Activated effector memory CD4-positive, alpha-beta T cell treated with anti-CD3 and anti-CD28 coated beads, Interleukin-2, amount 50 U/mL, for 16 hours (primary cell): Measurements from ENCODE around the gene EPHA10.
A peak's percentile ranks its signal among the peaks of the same experiment; 100 is the strongest.
"Not testable (repeated sequence)": the region's sequence is repeated elsewhere in the genome, so short reads cannot be mapped to it uniquely, and the experiment has no call there.

Source experiments
- DNase-seq: peaks from one replicate; pipeline ENCODE4 v3.0.0-alpha.2; 2020

EPHA10 gene

GRCh38 chr1:37767488-37767887 lies 2.6 kb upstream of the EPHA10 start:
- no peak for DNase-seq

GRCh38 chr1:37765916-37766664 lies 1.2 kb upstream of the EPHA10 start:
- DNase-seq, result no peak

DNA sequence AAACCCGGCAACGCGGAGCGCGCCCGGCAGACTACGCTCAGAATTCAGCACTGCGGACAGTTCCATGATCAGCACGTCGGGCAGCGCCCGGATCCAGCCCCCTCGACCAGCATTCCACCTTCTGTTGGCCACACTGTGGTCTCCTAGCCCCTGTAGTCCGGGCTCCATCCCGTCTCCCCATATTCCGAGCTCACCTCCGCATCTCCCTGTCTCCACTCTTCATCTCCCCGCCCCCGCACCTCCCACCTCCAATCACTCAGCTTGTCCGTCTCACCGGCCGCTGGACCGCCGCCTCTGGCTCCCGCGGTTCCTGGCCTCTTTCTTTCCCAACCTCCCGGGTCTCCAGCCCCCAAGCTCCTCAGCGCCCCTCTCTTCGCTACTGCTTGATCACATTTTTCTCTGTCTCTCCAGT lies 500 bp downstream of the EPHA10 start:
- peak; percentile 69 for DNase-seq

DNA sequence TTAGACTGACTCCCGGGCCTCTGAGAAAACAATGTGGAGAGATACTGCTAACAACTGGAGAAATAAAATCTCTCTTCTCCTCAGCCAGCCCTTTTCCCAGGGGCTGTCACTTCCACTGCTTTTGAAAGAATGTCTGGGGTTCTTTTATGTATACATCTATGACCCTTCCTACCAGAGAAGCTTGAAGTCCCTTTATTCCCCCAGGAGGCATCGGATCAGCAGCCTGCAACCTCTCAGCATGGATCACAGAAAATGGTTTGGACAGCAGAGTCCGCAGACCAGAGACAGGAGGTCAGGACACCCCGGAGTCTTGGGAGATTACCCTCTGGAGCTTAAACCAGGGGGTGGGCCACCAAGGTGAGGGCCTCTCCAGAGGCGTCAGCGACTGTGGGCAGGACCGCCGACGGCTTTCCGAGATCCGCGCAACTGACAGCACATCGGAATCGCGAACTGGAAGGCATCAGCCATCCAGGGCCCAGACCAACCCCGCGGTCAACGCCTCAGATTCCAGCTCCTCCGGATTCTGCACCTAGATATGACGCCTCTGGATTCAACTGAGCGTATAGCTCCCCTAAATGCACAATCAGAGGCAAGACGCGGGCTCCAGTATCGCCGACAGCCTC lies 1.0 kb downstream of the EPHA10 start:
- DNase-seq, result no peak

DNA sequence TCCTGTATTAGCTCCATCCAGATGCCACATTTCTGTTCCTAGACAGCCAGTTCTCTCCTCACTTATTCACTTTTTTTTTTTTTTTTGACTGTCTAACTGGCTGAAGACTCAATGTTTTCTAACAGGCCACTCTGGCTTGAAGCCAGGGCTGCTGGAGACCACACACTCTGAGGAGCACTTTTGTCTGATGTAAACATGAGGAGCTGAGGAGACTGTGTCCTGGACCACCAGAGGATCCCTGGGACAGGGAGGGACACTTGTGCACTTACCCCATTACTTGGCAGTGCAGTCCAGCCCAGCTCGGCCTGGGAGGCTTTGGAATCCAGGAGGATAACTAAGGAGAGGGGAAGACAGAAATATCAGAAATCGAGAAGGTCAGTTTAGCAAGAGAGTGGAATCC lies 2.4 kb downstream of the EPHA10 start:
- DNase-seq, result no peak

GRCh38 chr1:37761416-37762095 lies 3.4 kb downstream of the EPHA10 start:
- DNase-seq, result no peak

- no peak for DNase-seq
These were observed 5.5 kb downstream of the EPHA10 start for GRCh38 chr1:37759451-37759850.

GRCh38 chr1:37755951-37756560 lies 8.9 kb downstream of the EPHA10 start:
- no peak for DNase-seq

DNA sequence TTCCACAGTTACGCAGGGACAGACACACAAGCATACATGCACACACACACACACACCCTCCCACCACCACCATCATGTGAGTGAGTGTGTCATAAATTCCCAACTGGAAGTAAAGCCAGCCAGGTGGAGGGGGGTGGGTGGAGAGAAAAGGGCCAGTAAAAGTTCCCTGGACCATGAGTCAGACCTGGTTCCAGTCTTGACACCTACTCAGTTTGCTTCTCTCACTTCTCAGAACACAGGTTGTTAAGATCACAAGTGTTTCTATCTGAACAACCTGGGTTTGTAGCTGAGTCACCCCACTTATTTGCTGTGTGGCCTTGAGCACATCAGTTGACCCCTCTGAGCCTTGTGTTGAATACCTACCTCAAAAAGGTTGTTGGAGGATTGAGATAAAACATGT lies 9.6 kb downstream of the EPHA10 start:
- no peak for DNase-seq

DNA sequence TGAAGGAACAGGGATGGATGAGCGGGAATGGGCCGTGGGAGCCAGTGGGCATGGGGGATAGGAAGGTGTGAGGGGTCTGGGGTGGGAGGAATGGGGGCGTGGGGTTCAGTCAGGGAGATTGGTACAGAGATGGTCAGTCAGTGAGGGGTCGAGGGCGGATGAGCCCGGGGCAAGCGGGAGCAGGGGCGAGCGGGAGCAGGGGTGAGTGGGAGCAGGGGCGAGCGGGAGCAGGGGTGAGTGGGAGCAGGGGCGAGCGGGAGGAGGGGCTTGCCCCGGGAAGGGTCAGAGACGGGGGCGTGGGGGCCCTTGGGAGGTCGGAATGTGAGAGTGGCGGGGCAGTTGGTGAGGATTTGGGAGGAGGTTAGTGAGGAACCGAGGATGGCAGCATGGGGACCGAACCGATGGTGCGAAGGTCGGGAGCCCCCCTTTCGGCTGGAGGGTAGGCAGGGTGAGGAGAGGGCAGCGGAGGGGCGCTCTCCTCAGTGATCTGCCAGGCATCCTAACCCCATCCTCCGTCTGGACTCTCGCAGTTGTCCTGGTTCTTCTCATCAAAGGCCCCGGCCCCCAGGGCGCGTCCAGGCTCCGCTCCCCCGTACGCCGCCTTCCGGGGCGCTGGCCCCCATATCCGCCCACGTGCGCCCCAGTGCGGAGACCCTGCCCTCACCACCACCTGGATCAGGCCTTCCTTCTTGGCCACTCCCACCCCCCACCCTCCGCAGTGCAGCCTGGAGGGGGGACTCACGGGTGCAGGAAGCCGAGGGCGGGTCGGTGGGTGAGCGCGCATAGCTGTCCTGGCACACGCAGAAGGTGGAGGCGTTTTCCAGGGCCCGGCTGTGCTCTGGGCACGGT lies 11.2 kb downstream of the EPHA10 start:
- DNase-seq, result no peak

DNA sequence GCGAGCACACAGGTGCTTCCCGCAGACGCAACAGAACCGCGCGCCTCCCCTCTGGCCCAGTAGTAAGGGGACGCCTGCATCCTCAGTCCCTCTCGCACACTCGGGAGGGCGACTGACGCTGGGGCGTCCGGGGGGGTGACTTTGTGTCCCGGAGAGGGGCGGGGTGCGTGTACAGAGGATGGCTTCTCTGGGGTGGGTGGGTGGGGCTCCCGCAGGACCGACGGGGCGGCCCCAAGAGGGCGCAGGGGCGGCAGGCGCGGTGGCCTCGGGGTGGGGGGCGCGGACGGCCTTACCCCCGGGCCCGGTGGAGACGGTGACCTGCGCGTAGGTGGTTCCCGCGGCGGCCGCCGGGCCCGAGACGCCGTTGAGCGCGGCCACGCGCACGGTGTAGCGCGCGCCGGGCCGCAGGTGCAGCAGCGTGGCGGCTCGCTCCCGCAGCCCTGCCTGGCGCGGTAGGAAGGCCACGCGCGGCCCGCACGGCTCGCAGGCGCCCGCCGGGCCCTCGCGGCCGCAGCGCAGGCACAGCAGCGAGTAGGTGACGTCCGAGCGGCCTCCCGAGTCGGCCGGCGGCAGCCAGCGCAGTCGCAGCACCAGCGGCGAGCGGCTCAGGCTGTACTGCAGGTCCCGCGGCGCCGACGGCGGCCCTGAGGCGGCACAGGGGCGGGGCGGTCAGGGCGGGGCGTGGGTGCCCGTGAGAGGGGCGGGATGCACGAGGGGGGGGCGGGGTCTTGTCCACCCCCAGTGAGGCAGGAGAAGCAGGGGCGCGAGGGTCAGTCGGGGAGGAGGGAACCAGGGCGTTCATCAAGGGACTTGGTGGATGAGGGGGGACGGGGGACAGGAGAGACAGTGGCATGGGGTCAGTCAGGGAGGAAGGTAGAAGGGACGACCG lies 12.1 kb downstream of the EPHA10 start:
- DNase-seq, result peak; percentile 67

GRCh38 chr1:37752213-37752582 lies 12.7 kb downstream of the EPHA10 start:
- DNase-seq, result no peak

DNA sequence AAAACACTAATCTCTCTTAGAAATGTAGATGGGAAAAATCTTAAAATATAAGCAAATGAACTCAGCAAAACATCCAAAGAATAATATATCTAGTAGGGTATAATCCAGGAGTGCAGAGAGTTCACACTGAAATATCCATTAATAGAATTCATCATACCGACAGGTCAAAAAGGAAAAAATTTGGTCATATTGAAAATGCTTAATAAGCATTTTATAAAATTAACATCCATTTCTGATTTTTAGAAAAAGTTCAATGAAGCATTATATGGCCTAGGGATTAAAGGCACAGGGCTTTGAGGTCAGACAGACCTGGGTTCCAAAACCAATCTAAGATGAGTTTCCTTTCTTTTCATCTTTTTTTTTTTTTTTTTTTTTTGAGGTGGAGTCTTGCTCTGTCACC lies 16.4 kb downstream of the EPHA10 start:
- DNase-seq, result no peak

- DNase-seq, result no peak
These were observed 18.1 kb downstream of the EPHA10 start for GRCh38 chr1:37746806-37747205.

DNA sequence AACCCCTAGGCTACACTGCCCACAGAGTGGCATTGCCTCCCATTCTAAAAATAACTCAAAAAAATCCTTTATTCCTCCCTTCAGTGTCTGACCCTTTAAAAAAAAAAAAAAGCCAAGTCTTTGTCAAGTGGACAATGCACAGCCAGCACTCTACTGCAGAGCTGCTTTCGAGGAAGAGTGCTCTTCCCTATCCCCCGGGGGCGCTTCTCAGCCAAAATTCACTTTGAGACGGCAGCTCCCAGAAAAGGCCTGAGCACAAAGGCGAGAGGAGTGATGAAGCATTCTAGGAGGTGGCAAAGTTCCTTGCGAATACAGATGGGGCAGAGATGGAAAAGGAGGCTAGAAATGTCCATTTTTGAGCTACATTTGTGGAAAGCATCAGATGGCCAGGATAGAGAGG lies 23.3 kb downstream of the EPHA10 start:
- no peak for DNase-seq

- no peak for DNase-seq
These were observed 23.8 kb downstream of the EPHA10 start for GRCh38 chr1:37741130-37741529.

- no peak for DNase-seq
These were observed 25.7 kb downstream of the EPHA10 start for GRCh38 chr1:37739222-37739621.

DNA sequence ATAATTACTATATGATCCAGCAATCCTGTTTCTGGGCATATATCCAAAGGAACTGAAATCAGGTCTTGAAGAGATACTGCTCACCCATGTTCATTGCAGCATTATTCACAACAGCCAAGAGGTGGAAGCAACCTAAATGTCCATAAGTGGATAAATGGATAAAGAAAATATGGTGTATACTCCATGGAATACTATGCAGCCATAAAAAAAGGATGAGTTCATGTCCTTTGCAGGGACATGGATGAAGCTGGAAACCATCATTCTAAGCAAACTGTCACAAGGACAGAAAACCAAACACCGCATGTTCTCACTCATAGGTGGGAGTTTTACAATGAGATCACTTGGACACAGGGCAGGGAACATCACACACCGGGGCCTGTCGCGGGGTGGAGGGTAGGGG lies 26.3 kb downstream of the EPHA10 start:
- DNase-seq, result not testable (repeated sequence)

GRCh38 chr1:37737975-37738374 lies 26.9 kb downstream of the EPHA10 start:
- DNase-seq, result not testable (repeated sequence)

- no peak for DNase-seq
These were observed 30.0 kb downstream of the EPHA10 start for GRCh38 chr1:37734629-37735591.
